Activated effector memory CD4-positive, alpha-beta T cell treated with Interleukin-2 at 50 U/mL for 16 hours (primary cell): ENCODE results near the gene CACNG8.
"Not testable (repeated sequence)": the region's sequence is repeated elsewhere in the genome, so short reads cannot be mapped to it uniquely, and the experiment has no call there.

Source experiments
- DNase-seq: peaks from one replicate; pipeline ENCODE4 v3.0.0-alpha.2; 2020

Gene CACNG8

GRCh38 chr19:53962887-53963431 is at the start of gene CACNG8:
TSS of gene CACNG8 (plus strand) at chr19:53962937.
- DNase-seq: no peak

GRCh38 chr19:53915000-53915399 is 47.7 kb upstream of the CACNG8 start:
- DNase-seq: no peak

- DNase-seq: no peak
Measured at GRCh38 chr19:53916004-53916403, 46.7 kb upstream of the CACNG8 start.

- no peak for DNase-seq
Measured at GRCh38 chr19:53917356-53917755, 45.4 kb upstream of the CACNG8 start.

GRCh38 chr19:53927739-53928138 is 35.0 kb upstream of the CACNG8 start:
- DNase-seq: no peak

- no peak for DNase-seq
Measured at GRCh38 chr19:53936029-53936428, 26.7 kb upstream of the CACNG8 start.

- no peak for DNase-seq
Measured at GRCh38 chr19:53942001-53942786, 20.5 kb upstream of the CACNG8 start.

GRCh38 chr19:53944416-53944815 is 18.3 kb upstream of the CACNG8 start:
- DNase-seq: no peak

- no peak for DNase-seq
Measured at GRCh38 chr19:53944933-53945332, 17.8 kb upstream of the CACNG8 start.

GRCh38 chr19:53945441-53945840 is 17.3 kb upstream of the CACNG8 start:
- DNase-seq: no peak

- DNase-seq: no peak
Measured at GRCh38 chr19:53945998-53946397, 16.7 kb upstream of the CACNG8 start.

GRCh38 chr19:53947624-53948023 is 15.1 kb upstream of the CACNG8 start:
- no peak for DNase-seq

- DNase-seq: not testable (repeated sequence)
Measured at GRCh38 chr19:53948611-53949010, 14.1 kb upstream of the CACNG8 start.

GRCh38 chr19:53951436-53951835 is 11.3 kb upstream of the CACNG8 start:
- DNase-seq: no peak

- DNase-seq: no peak
Measured at GRCh38 chr19:53951947-53952346, 10.8 kb upstream of the CACNG8 start.

GRCh38 chr19:53953383-53953782 is 9.4 kb upstream of the CACNG8 start:
- no peak for DNase-seq

- no peak for DNase-seq
Measured at GRCh38 chr19:53957448-53958167, 5.1 kb upstream of the CACNG8 start.

- no peak for DNase-seq
Measured at GRCh38 chr19:53958168-53958571, 4.6 kb upstream of the CACNG8 start.

- no peak for DNase-seq
Measured at GRCh38 chr19:53958823-53959757, 3.6 kb upstream of the CACNG8 start.

GRCh38 chr19:53960187-53960586 is 2.5 kb upstream of the CACNG8 start:
- no peak for DNase-seq

GRCh38 chr19:53960886-53961285 is 1.9 kb upstream of the CACNG8 start:
- DNase-seq: no peak

- no peak for DNase-seq
Measured at GRCh38 chr19:53961523-53962356, 997 bp upstream of the CACNG8 start.
